ENCODE data around the gene DNAJB14.

Gene DNAJB14

GRCh38 chr4:99886146-99886545, 60.3 kb downstream of the DNAJB14 start:
- no peaks in the 10 kb centered on the region for H3K27me3 ChIP-seq (ENCODE audit: control insufficient read depth, insufficient read depth, low read length)
- H3K36me3 ChIP-seq (ENCODE audit: control insufficient read depth, insufficient read depth, low read length): no peaks in the 10 kb centered on the region
- no peak overlapping the region for H3K9ac ChIP-seq (ENCODE audit: low read depth, low read length)
- H3K9me3 ChIP-seq (ENCODE audit: control insufficient read depth, insufficient read depth, low read length): no peaks in the 10 kb centered on the region
- H3K4me3 ChIP-seq (ENCODE audit: low read depth, low read length): no peak overlapping the region
- no peaks in the 10 kb centered on the region for H3K4me1 ChIP-seq (ENCODE audit: control insufficient read depth, insufficient read depth, low read length)

- H3K9me3 ChIP-seq (ENCODE audit: control insufficient read depth, insufficient read depth, low read length): no peaks in the 10 kb centered on the region
- no peaks in the 10 kb centered on the region for H3K36me3 ChIP-seq (ENCODE audit: control insufficient read depth, insufficient read depth, low read length)
- no peak overlapping the region for H3K9ac ChIP-seq (ENCODE audit: low read depth, low read length)
- no peak overlapping the region for H3K4me3 ChIP-seq (ENCODE audit: low read depth, low read length)
- H3K27me3 ChIP-seq (ENCODE audit: control insufficient read depth, insufficient read depth, low read length): no peaks in the 10 kb centered on the region
- no peaks in the 10 kb centered on the region for H3K4me1 ChIP-seq (ENCODE audit: control insufficient read depth, insufficient read depth, low read length)
Observed at GRCh38 chr4:99885687-99886086, 60.7 kb downstream of the DNAJB14 start.

GRCh38 chr4:99885063-99885664, 61.3 kb downstream of the DNAJB14 start:
- Histone ChIP-seq H3K36me3 (ENCODE audit: control insufficient read depth, insufficient read depth, low read length) (no peaks in the 10 kb centered on the region), H3K4me3 (ENCODE audit: low read depth, low read length) (no peak overlapping the region), H3K9me3 (ENCODE audit: control insufficient read depth, insufficient read depth, low read length) (no peaks in the 10 kb centered on the region), H3K9ac (ENCODE audit: low read depth, low read length) (no peak overlapping the region), H3K4me1 (ENCODE audit: control insufficient read depth, insufficient read depth, low read length) (no peaks in the 10 kb centered on the region), H3K27me3 (ENCODE audit: control insufficient read depth, insufficient read depth, low read length) (no peaks in the 10 kb centered on the region)

- H3K9ac ChIP-seq (ENCODE audit: low read depth, low read length): no peak overlapping the region
- peaks cover 2% of the 10 kb centered on the region for H3K36me3 ChIP-seq (ENCODE audit: control insufficient read depth, insufficient read depth, low read length)
- no peak overlapping the region for H3K4me3 ChIP-seq (ENCODE audit: low read depth, low read length)
- no peaks in the 10 kb centered on the region for H3K27me3 ChIP-seq (ENCODE audit: control insufficient read depth, insufficient read depth, low read length)
- H3K9me3 ChIP-seq (ENCODE audit: control insufficient read depth, insufficient read depth, low read length): no peaks in the 10 kb centered on the region
- H3K4me1 ChIP-seq (ENCODE audit: control insufficient read depth, insufficient read depth, low read length): no peaks in the 10 kb centered on the region
Observed at GRCh38 chr4:99879458-99879857, 67.0 kb downstream of the DNAJB14 start.

- Histone ChIP-seq H3K9me3 (ENCODE audit: control insufficient read depth, insufficient read depth, low read length) (no peaks in the 10 kb centered on the region), H3K9ac (ENCODE audit: low read depth, low read length) (no peak overlapping the region), H3K4me1 (ENCODE audit: control insufficient read depth, insufficient read depth, low read length) (no peaks in the 10 kb centered on the region), H3K27me3 (ENCODE audit: control insufficient read depth, insufficient read depth, low read length) (no peaks in the 10 kb centered on the region), H3K4me3 (ENCODE audit: low read depth, low read length) (no peak overlapping the region), H3K36me3 (ENCODE audit: control insufficient read depth, insufficient read depth, low read length) (peaks cover 2% of the 10 kb centered on the region)
Observed at GRCh38 chr4:99878604-99879003, 67.8 kb downstream of the DNAJB14 start.

- Histone ChIP-seq H3K4me3 (ENCODE audit: low read depth, low read length) (no peak overlapping the region), H3K27me3 (ENCODE audit: control insufficient read depth, insufficient read depth, low read length) (no peaks in the 10 kb centered on the region), H3K4me1 (ENCODE audit: control insufficient read depth, insufficient read depth, low read length) (no peaks in the 10 kb centered on the region), H3K9ac (ENCODE audit: low read depth, low read length) (no peak overlapping the region), H3K36me3 (ENCODE audit: control insufficient read depth, insufficient read depth, low read length) (peaks cover 2% of the 10 kb centered on the region), H3K9me3 (ENCODE audit: control insufficient read depth, insufficient read depth, low read length) (no peaks in the 10 kb centered on the region)
Observed at GRCh38 chr4:99876946-99877345, 69.5 kb downstream of the DNAJB14 start.

- Histone ChIP-seq H3K4me1 (ENCODE audit: control insufficient read depth, insufficient read depth, low read length) (no peaks in the 10 kb centered on the region), H3K27me3 (ENCODE audit: control insufficient read depth, insufficient read depth, low read length) (no peaks in the 10 kb centered on the region), H3K9ac (ENCODE audit: low read depth, low read length) (no peak overlapping the region), H3K9me3 (ENCODE audit: control insufficient read depth, insufficient read depth, low read length) (no peaks in the 10 kb centered on the region), H3K36me3 (ENCODE audit: control insufficient read depth, insufficient read depth, low read length) (peaks cover 2% of the 10 kb centered on the region), H3K4me3 (ENCODE audit: low read depth, low read length) (no peak overlapping the region)
Observed at GRCh38 chr4:99875071-99875470, 71.3 kb downstream of the DNAJB14 start.

- Histone ChIP-seq H3K9me3 (ENCODE audit: control insufficient read depth, insufficient read depth, low read length) (no peaks in the 10 kb centered on the region), H3K4me3 (ENCODE audit: low read depth, low read length) (no peak overlapping the region), H3K27me3 (ENCODE audit: control insufficient read depth, insufficient read depth, low read length) (no peaks in the 10 kb centered on the region), H3K36me3 (ENCODE audit: control insufficient read depth, insufficient read depth, low read length) (no peaks in the 10 kb centered on the region), H3K4me1 (ENCODE audit: control insufficient read depth, insufficient read depth, low read length) (no peaks in the 10 kb centered on the region), H3K9ac (ENCODE audit: low read depth, low read length) (no peak overlapping the region)
Observed at GRCh38 chr4:99872570-99872969, 73.8 kb downstream of the DNAJB14 start.

GRCh38 chr4:99868126-99868596, 78.3 kb downstream of the DNAJB14 start:
- H3K36me3 ChIP-seq (ENCODE audit: control insufficient read depth, insufficient read depth, low read length): no peaks in the 10 kb centered on the region
- H3K4me1 ChIP-seq (ENCODE audit: control insufficient read depth, insufficient read depth, low read length): no peaks in the 10 kb centered on the region
- H3K27me3 ChIP-seq (ENCODE audit: control insufficient read depth, insufficient read depth, low read length): no peaks in the 10 kb centered on the region
- H3K9me3 ChIP-seq (ENCODE audit: control insufficient read depth, insufficient read depth, low read length): no peaks in the 10 kb centered on the region
- H3K4me3 ChIP-seq (ENCODE audit: low read depth, low read length): no peak overlapping the region
- H3K9ac ChIP-seq (ENCODE audit: low read depth, low read length): no peak overlapping the region

GRCh38 chr4:99863804-99864203, 82.6 kb downstream of the DNAJB14 start:
- Histone ChIP-seq H3K27me3 (ENCODE audit: control insufficient read depth, insufficient read depth, low read length) (no peaks in the 10 kb centered on the region), H3K9me3 (ENCODE audit: control insufficient read depth, insufficient read depth, low read length) (no peaks in the 10 kb centered on the region), H3K4me1 (ENCODE audit: control insufficient read depth, insufficient read depth, low read length) (no peaks in the 10 kb centered on the region), H3K36me3 (ENCODE audit: control insufficient read depth, insufficient read depth, low read length) (no peaks in the 10 kb centered on the region), H3K4me3 (ENCODE audit: low read depth, low read length) (no peak overlapping the region), H3K9ac (ENCODE audit: low read depth, low read length) (no peak overlapping the region)

- Histone ChIP-seq H3K4me1 (ENCODE audit: control insufficient read depth, insufficient read depth, low read length) (no peaks in the 10 kb centered on the region), H3K9me3 (ENCODE audit: control insufficient read depth, insufficient read depth, low read length) (no peaks in the 10 kb centered on the region), H3K36me3 (ENCODE audit: control insufficient read depth, insufficient read depth, low read length) (no peaks in the 10 kb centered on the region), H3K27me3 (ENCODE audit: control insufficient read depth, insufficient read depth, low read length) (no peaks in the 10 kb centered on the region), H3K4me3 (ENCODE audit: low read depth, low read length) (no peak overlapping the region), H3K9ac (ENCODE audit: low read depth, low read length) (no peak overlapping the region)
Observed at GRCh38 chr4:99861120-99861905, 85.1 kb downstream of the DNAJB14 start.

GRCh38 chr4:99860521-99860920, 85.9 kb downstream of the DNAJB14 start:
- H3K36me3 ChIP-seq (ENCODE audit: control insufficient read depth, insufficient read depth, low read length): no peaks in the 10 kb centered on the region

More at GRCh38 chr4:99860521-99860920, 85.9 kb downstream of the DNAJB14 start:
- no peak overlapping the region for H3K4me3 ChIP-seq (ENCODE audit: low read depth, low read length)
- H3K9me3 ChIP-seq (ENCODE audit: control insufficient read depth, insufficient read depth, low read length): no peaks in the 10 kb centered on the region
- H3K4me1 ChIP-seq (ENCODE audit: control insufficient read depth, insufficient read depth, low read length): no peaks in the 10 kb centered on the region
- H3K9ac ChIP-seq (ENCODE audit: low read depth, low read length): no peak overlapping the region
- no peaks in the 10 kb centered on the region for H3K27me3 ChIP-seq (ENCODE audit: control insufficient read depth, insufficient read depth, low read length)

Data from iPS-15b (cell line).